ENCODE measurements around the gene IQCF2.
"Not testable (repeated sequence)": the region's sequence is repeated elsewhere in the genome, so short reads cannot be mapped to it uniquely, and the experiment has no call there.

The IQCF2 gene

DNA sequence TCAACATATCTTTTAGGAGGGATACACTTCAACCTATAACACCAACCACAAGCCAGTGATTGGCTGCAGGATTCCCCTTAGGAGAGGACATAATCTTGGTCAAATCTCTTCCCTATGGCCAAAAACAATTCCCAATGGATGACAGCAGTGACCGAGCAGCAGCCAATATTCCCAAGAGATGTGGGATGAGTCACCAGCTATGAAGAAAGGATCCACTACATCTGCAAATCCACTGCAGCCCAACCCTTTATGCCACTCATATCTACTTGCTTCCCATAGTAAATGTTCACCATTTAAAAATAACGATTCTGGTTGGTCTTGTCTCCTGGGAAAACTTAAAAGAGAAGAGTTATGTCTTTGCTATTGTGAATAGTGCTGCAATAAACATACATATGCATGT, 18.5 kb downstream of the IQCF2 start:
- Histone ChIP-seq H3K9ac (ENCODE audit: low read depth, low read length) (no peak overlapping the region), H3K27me3 (ENCODE audit: insufficient read depth, low read length) (no peaks in the 10 kb centered on the region), H3K36me3 (ENCODE audit: insufficient read depth, low read depth, low read length) (no peaks in the 10 kb centered on the region), H3K4me3 (ENCODE audit: low read length) (no peak overlapping the region), H3K9me3 (ENCODE audit: insufficient read depth, low read depth, low read length) (no peaks in the 10 kb centered on the region), H3K27ac (ENCODE audit: low read length) (no peak overlapping the region), H3K4me1 (ENCODE audit: insufficient read depth, low read length) (no peaks in the 10 kb centered on the region)

DNA sequence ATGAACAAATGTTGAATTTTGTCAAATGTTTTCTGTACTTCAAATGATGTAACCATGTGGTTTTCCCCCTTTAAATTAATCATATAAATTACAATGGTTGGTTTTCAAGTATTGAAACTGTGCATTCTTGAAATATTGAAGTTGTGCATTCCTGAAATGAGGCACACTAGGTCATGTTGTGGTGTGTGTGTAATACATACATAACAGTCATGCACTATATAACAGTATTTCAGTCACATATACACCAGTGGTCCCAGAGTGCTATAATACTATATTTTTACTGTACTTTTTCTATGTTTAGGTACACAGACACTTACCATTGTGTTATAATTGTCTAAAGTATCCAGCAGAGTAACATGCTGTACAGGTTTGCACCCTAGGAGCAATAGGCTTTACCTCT, 25.0 kb downstream of the IQCF2 start:
- no peaks in the 10 kb centered on the region for H3K36me3 ChIP-seq (ENCODE audit: insufficient read depth, low read depth, low read length)
- no peaks in the 10 kb centered on the region for H3K27me3 ChIP-seq (ENCODE audit: insufficient read depth, low read length)
- H3K9me3 ChIP-seq (ENCODE audit: insufficient read depth, low read depth, low read length) = no peaks in the 10 kb centered on the region
- no peak overlapping the region for H3K9ac ChIP-seq (ENCODE audit: low read depth, low read length)
- no peak overlapping the region for H3K27ac ChIP-seq (ENCODE audit: low read length)
- H3K4me1 ChIP-seq (ENCODE audit: insufficient read depth, low read length) = no peaks in the 10 kb centered on the region
- H3K4me3 ChIP-seq (ENCODE audit: low read length) = no peak overlapping the region

DNA sequence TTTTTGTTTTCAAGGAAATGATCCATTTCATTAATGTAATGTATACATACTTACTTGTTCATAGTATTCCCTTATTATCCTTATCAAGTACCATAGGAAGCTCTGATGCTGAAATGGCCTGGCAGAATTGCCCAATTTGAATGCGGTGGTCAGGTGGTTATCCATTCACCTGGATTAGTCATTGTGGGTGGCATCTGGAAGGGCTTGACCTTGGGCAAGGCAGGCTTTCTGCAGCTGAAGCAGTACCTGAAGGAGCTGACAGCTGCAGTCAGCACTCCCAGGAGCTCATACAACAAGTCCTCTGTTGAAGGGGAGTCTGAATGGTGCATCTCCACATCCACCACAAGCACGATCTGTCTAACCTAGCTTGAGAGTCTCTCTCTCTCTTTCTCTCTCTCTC, 26.2 kb downstream of the IQCF2 start:
- Histone ChIP-seq H3K4me3 (ENCODE audit: low read length) (no peak overlapping the region), H3K27ac (ENCODE audit: low read length) (no peak overlapping the region), H3K9ac (ENCODE audit: low read depth, low read length) (no peak overlapping the region), H3K9me3 (ENCODE audit: insufficient read depth, low read depth, low read length) (no peaks in the 10 kb centered on the region), H3K4me1 (ENCODE audit: insufficient read depth, low read length) (no peaks in the 10 kb centered on the region), H3K36me3 (ENCODE audit: insufficient read depth, low read depth, low read length) (no peaks in the 10 kb centered on the region), H3K27me3 (ENCODE audit: insufficient read depth, low read length) (no peaks in the 10 kb centered on the region)

DNA sequence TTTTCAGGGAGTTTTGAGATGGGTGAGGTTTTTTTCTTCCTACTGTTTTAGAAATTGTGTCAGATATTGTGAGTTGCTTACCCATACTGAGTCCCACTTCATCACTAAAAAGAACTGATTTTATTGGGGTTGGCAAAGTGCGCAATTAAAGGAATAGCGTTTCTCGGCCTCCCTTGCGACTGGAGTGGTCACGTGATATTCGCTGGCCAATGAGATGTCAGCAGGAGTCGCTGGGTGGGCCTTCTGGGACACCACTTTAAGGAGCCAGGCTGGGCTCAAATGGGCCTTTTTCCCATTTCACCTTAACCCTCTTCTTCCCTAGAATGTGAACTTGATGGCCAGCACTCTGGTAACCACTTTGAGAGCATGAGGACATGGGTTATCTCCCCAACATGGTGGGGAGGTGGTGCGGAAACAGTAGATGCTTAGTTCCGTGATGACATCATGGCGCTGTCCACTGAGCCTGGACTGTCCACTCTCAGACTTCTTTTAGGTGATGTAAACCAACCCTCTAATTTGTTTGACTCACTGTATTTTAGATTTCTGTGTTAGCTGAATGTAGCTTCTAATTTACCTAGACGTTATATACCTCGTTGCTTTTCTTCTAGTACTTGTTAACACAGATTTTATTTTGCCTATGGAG, 27.2 kb downstream of the IQCF2 start:
- no peak overlapping the region for H3K27ac ChIP-seq (ENCODE audit: low read length)
- no peaks in the 10 kb centered on the region for H3K9me3 ChIP-seq (ENCODE audit: insufficient read depth, low read depth, low read length)
- H3K9ac ChIP-seq (ENCODE audit: low read depth, low read length) = no peak overlapping the region
- H3K4me1 ChIP-seq (ENCODE audit: insufficient read depth, low read length) = no peaks in the 10 kb centered on the region
- no peak overlapping the region for H3K4me3 ChIP-seq (ENCODE audit: low read length)
- no peaks in the 10 kb centered on the region for H3K27me3 ChIP-seq (ENCODE audit: insufficient read depth, low read length)
- H3K36me3 ChIP-seq (ENCODE audit: insufficient read depth, low read depth, low read length) = no peaks in the 10 kb centered on the region

DNA sequence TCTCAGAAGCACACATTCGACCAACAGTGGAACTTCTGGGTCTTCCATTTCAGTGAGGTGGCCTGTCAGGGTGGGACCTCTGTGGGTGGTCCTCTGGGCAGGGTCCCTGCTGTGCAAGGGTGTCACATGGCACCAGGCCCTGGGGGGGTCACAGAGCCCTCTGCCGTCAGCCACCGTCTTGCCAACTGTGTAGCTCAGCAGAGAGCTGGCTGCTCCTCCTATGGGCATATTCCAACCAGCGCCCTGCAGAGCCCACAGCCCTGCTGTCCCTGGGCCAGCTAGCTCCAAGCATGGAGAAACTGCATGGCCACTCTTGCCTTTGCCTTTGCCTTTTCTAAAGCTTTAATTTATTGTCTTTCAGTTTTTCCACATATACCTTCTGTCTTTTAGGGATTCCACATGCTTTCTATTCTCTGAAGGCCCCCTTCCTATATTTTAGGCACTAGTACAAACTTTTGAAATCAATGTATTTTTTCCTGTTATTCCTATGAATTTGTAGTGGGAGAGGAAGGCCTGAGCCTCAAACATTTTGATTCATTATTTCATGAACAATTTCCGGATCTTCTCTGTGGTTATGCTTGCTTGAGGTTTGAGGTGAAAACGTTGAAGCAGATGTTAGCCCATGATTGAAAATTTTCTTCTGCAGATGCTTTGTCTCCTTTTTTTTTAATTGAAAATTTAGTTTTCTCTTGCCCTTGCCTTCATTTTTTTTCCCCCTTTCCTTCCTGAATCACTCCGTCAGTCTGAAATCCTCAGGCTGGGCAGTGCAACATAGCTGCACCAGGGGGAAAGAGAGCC, 30.0 kb downstream of the IQCF2 start:
- H3K27me3 ChIP-seq (ENCODE audit: insufficient read depth, low read length) = no peaks in the 10 kb centered on the region
- no peaks in the 10 kb centered on the region for H3K9me3 ChIP-seq (ENCODE audit: insufficient read depth, low read depth, low read length)
- no peak overlapping the region for H3K27ac ChIP-seq (ENCODE audit: low read length)
- no peak overlapping the region for H3K4me3 ChIP-seq (ENCODE audit: low read length)
- no peaks in the 10 kb centered on the region for H3K36me3 ChIP-seq (ENCODE audit: insufficient read depth, low read depth, low read length)
- no peaks in the 10 kb centered on the region for H3K4me1 ChIP-seq (ENCODE audit: insufficient read depth, low read length)
- no peak overlapping the region for H3K9ac ChIP-seq (ENCODE audit: low read depth, low read length)

DNA sequence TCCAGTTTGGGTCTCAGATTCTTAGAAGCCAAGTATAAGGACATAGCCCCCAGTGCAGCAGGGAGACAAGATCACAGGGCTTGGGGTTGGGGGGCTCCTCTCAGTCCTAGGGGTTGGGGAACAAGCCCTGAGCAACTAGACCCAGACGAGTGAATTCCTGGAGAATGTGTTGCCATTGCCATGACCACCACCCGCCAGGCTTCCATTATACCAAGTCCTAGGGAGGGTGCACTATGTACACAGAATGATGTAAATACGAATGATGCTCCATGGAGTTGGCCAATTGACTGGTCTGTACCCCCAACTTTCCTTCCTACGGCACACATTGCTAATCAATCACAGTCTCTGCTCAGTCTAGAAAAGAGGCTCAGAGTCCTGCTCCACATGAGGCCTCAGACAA, 33.0 kb downstream of the IQCF2 start:
- no peak overlapping the region for H3K9ac ChIP-seq (ENCODE audit: low read depth, low read length)
- no peak overlapping the region for H3K4me3 ChIP-seq (ENCODE audit: low read length)
- H3K4me1 ChIP-seq (ENCODE audit: insufficient read depth, low read length) = no peaks in the 10 kb centered on the region
- H3K36me3 ChIP-seq (ENCODE audit: insufficient read depth, low read depth, low read length) = no peaks in the 10 kb centered on the region
- no peaks in the 10 kb centered on the region for H3K27me3 ChIP-seq (ENCODE audit: insufficient read depth, low read length)
- H3K9me3 ChIP-seq (ENCODE audit: insufficient read depth, low read depth, low read length) = no peaks in the 10 kb centered on the region
- no peak overlapping the region for H3K27ac ChIP-seq (ENCODE audit: low read length)

DNA sequence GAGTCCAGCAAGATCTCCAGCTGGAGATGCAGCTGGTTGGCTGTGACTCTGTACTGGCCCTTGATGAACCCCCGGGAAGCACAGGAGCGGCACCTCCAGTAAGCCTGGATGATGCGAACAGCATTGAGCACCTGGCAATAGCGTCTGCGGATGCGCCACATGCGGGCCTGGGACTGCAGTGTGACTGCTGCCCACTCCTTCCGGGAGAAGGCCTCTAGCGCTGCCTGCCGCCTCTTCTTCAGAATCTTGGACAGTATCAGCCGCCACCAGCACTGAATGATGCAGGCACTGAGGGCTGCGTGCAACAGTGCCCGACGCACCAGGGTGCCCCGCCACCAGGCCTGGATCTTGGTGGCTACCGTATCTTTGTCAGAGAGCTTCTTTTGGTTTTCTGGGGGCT, 33.5 kb downstream of the IQCF2 start:
- Histone ChIP-seq H3K9me3 (ENCODE audit: insufficient read depth, low read depth, low read length) (no peaks in the 10 kb centered on the region), H3K27me3 (ENCODE audit: insufficient read depth, low read length) (no peaks in the 10 kb centered on the region), H3K4me1 (ENCODE audit: insufficient read depth, low read length) (no peaks in the 10 kb centered on the region), H3K4me3 (ENCODE audit: low read length) (no peak overlapping the region), H3K36me3 (ENCODE audit: insufficient read depth, low read depth, low read length) (no peaks in the 10 kb centered on the region), H3K27ac (ENCODE audit: low read length) (no peak overlapping the region), H3K9ac (ENCODE audit: low read depth, low read length) (no peak overlapping the region)

DNA sequence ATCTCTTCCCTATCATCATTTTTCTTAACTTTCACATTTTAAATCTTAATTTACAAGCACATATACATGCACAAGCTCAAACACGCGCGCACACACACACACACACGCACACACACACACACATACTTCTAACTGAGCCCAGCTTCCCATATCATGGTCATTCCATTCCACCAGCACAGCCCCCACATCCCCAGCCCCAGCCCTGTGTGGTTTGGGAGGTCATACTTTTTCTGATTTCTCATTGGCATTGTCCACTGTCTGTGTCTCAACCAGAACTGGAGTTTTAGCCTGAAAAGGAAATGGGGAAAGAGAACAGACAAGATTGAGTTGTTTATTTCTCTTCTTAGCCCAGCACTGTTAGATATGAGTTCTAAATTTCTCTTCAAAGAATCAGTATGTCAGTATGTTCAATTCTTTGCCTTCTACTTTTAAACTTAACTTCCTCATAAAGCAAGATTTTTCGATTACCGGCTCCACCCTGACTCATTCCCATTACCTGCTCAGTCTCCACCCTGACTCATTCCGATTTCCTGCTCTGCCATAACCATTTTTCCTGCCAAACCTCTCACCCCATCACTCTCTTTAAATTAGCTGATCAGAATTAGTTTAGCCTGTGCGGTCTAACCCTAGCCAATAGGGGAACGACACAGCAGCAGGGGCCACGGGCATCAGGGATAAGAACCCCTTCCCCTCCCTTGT, 35.3 kb downstream of the IQCF2 start:
- Histone ChIP-seq H3K27ac (ENCODE audit: low read length) (no peak overlapping the region), H3K9me3 (ENCODE audit: insufficient read depth, low read depth, low read length) (no peaks in the 10 kb centered on the region), H3K9ac (ENCODE audit: low read depth, low read length) (no peak overlapping the region), H3K36me3 (ENCODE audit: insufficient read depth, low read depth, low read length) (no peaks in the 10 kb centered on the region), H3K4me3 (ENCODE audit: low read length) (no peak overlapping the region), H3K4me1 (ENCODE audit: insufficient read depth, low read length) (no peaks in the 10 kb centered on the region; the same call in 1 of the 2 replicates), H3K27me3 (ENCODE audit: insufficient read depth, low read length) (no peaks in the 10 kb centered on the region)

DNA sequence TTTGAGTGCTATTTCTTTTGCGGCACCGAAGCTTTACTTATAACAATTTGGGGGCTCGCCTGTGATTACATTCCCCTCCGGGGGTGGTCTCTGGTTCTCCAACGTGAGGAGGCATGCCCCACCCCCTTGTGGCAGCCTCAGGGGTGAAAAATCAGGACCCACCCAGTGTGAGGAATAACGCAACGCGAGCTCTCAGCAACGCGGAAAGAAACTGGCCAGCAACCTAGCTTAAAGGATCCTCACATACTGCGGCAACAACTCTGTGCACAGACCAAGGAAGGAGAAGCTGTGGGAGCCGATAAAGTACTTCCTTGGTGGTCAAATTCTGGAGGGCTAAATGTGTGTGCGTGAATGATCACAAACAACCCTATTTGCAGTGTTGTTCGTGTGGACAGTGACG, 36.0 kb downstream of the IQCF2 start:
- Histone ChIP-seq H3K9ac (ENCODE audit: low read depth, low read length) (no peak overlapping the region), H3K9me3 (ENCODE audit: insufficient read depth, low read depth, low read length) (no peaks in the 10 kb centered on the region), H3K4me3 (ENCODE audit: low read length) (no peak overlapping the region), H3K27ac (ENCODE audit: low read length) (no peak overlapping the region), H3K4me1 (ENCODE audit: insufficient read depth, low read length) (no peaks in the 10 kb centered on the region; the same call in 1 of the 2 replicates), H3K27me3 (ENCODE audit: insufficient read depth, low read length) (no peaks in the 10 kb centered on the region), H3K36me3 (ENCODE audit: insufficient read depth, low read depth, low read length) (no peaks in the 10 kb centered on the region)

DNA sequence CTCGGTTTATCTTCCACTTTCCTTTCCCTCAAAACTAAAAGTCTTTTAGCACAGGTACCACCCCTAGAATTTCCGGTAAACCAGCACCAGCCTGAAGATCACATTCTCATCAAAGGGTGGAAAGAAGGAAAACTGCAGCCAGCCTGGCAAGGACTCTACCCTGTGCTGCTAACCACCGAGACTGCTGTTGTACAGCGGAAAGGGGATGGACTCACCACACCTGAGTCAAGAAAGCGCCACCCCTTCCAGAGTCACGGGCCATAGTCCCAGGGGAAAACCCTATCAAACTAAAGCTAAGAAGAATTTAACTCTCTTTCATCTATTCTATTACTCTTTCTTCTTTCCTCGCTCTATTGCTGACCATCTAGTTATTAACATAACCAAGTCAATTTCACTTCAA, 38.6 kb downstream of the IQCF2 start:
- not testable (repeated sequence) for H3K4me1 ChIP-seq (ENCODE audit: insufficient read depth, low read length); H3K4me3 ChIP-seq (ENCODE audit: low read length); H3K9ac ChIP-seq (ENCODE audit: low read depth, low read length); H3K36me3 ChIP-seq (ENCODE audit: insufficient read depth, low read depth, low read length); H3K27ac ChIP-seq (ENCODE audit: low read length); H3K27me3 ChIP-seq (ENCODE audit: insufficient read depth, low read length); H3K9me3 ChIP-seq (ENCODE audit: insufficient read depth, low read depth, low read length)

DNA sequence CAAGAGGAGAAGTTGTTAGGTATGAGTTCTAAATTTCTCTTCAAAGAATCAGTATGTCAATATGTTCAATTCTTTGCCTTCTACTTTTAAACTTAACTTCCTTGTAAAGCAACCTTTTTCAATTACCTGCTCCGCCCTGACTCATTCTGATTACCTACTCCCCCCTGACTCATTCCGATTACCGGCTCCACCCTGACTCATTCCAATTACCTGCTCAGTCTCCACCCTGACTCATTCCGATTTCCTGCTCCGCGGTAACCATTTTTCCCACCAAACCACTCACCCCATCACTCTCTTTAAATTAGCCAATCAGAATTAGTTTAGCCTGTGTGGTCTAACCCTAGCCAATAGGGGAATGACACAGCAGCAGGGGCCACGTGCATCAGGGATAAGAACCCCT, 40.9 kb downstream of the IQCF2 start:
- H3K27ac ChIP-seq (ENCODE audit: low read length); H3K9me3 ChIP-seq (ENCODE audit: insufficient read depth, low read depth, low read length); H3K4me3 ChIP-seq (ENCODE audit: low read length); H3K4me1 ChIP-seq (ENCODE audit: insufficient read depth, low read length); H3K9ac ChIP-seq (ENCODE audit: low read depth, low read length); H3K36me3 ChIP-seq (ENCODE audit: insufficient read depth, low read depth, low read length); H3K27me3 ChIP-seq (ENCODE audit: insufficient read depth, low read length): not testable (repeated sequence)
